Measurements from ENCODE around the gene IFITM10.

Gene IFITM10

DNA sequence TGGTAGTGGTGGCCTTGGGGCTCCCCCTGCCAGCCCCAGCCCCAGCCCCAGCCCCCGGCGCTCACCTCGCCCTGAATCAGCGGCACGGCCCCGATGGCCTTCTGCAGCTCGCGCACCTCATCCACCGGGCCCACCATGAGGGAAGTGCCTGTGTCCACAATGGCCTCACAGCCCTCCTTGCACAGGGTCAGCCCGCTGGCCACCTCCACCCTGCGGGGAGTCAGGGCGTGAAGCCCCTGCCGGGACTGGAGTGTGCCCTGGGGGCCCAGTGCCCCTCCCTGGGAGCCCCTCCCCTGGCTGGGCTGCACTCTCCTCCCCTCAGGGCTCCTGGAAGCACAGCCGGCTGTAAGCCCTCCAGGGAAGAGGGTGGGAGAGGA is 3.5 kb upstream of the IFITM10 start:
- Mint-ChIP-seq H3K4me1 (peaks cover 36% of the 10 kb centered on the region), H3K27ac (no peak overlapping the region), H3K9me3 (no peaks in the 10 kb centered on the region), H3K27me3 (ENCODE audit: low read depth, poor library complexity) (peaks cover 18% of the 10 kb centered on the region), H3K4me3 (no peak overlapping the region), H3K36me3 (ENCODE audit: low read depth) (no peaks in the 10 kb centered on the region)
- TF ChIP-seq, protein P1, sequence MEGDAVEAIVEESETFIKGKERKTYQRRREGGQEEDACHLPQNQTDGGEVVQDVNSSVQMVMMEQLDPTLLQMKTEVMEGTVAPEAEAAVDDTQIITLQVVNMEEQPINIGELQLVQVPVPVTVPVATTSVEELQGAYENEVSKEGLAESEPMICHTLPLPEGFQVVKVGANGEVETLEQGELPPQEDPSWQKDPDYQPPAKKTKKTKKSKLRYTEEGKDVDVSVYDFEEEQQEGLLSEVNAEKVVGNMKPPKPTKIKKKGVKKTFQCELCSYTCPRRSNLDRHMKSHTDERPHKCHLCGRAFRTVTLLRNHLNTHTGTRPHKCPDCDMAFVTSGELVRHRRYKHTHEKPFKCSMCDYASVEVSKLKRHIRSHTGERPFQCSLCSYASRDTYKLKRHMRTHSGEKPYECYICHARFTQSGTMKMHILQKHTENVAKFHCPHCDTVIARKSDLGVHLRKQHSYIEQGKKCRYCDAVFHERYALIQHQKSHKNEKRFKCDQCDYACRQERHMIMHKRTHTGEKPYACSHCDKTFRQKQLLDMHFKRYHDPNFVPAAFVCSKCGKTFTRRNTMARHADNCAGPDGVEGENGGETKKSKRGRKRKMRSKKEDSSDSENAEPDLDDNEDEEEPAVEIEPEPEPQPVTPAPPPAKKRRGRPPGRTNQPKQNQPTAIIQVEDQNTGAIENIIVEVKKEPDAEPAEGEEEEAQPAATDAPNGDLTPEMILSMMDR (IDR thresholded peaks at IDR 0.05) = no peak
- no peak for DNase-seq

DNA sequence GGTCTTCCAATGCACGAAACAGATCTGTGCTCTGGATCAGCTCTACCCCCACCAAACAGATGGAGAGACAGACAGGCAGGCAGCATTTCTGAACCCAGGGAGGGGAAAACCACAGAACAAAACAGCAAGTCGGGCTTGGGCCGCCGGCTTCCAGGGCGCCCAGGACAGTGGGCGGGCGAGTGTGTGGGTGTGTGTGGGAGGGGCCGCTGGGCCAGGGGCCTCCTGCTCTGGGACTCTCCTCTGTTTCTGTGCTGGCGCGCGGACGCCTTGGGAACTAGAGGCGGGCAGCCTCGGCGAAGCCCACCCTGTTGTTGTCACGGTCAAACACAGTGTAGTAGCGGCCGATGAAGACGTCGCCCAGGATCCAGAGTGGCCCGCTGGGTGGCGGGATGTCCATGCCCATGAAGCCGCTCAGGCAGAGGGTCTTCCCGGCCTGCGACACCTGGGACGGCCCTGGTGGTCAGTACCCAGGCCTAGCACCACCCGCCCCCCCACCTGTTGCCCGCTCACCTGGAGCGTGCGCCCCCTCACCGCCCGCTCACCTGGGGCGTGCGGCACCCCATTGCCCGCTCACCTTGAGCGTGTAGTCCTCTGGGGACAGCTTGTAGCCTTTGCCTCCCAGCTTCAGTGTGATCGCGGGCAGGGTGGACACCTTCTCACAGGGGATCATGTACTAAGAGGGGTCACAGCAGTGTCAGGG is 3.0 kb upstream of the IFITM10 start:
- Mint-ChIP-seq H3K36me3 (ENCODE audit: low read depth) (no peaks in the 10 kb centered on the region), H3K27me3 (ENCODE audit: low read depth, poor library complexity) (peaks cover 23% of the 10 kb centered on the region), H3K4me3 (no peak overlapping the region), H3K9me3 (no peaks in the 10 kb centered on the region), H3K27ac (no peak overlapping the region), H3K4me1 (peaks cover 36% of the 10 kb centered on the region)
- TF ChIP-seq, protein P1 (IDR thresholded peaks at IDR 0.05) = no peak
- DNase-seq = no peak

DNA sequence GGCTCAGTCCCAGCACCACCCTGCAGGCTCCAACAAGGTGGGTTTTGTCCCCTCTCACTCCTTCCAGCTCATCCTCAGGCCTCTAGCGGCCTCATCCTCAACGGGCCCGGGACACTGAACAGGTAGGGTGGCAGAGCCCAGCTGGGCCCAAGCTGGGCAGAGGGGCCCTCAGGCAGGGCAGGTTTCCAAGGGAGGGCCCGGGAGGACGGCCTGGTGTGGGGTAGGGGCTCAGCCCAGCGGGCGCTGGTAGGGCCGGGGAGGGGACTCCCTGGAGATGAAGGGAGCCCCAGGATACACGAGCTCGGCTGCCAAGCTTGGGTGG is 2.5 kb upstream of the IFITM10 start:
- no peak overlapping the region for H3K27ac Mint-ChIP-seq
- no peak for DNase-seq

DNA sequence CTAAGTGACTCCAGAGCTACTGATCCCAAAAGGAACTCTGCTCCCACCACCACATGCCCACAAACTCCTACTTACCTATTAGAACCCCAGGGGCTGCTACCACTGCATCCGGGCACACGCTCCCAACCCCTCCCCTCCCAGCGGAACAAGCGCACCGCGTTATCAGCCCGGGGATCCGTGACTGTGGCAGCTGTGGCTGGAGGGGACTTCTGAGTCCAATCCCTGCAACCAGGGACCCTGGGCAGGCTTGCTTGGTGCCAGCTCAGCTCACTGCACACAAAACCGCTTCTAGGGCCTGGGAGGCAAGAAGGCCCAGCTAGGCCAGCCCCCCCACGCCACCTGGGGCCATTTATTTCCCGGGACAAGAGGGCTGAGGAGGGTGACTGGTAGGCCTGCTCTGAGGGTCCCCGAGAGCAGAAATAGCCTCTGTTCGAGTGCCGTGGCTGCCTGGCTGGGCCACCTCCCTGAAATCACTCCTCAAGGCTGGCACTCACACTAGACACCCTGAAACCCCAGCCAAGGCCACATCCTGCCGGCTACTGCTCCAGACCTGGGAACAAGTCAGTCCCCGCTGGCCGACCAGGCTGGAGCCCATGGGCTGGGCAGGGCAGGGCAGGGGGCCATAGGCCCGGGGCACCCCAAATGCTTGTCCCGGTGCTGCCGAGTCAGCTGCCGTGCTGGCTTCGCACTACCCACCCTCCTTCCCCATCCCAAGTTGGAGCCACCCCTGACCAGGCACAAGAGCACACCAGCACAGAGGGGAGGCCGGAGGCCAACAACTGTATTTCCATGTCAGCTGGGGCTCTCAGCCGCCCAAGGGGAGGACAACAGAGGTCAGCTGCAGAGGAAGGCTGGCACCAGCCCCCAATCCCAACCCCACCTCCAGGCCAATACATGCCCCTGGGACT is 1.9 kb upstream of the IFITM10 start:
- Mint-ChIP-seq H3K27me3 (ENCODE audit: low read depth, poor library complexity) (peaks cover 35% of the 10 kb centered on the region), H3K36me3 (ENCODE audit: low read depth) (no peaks in the 10 kb centered on the region), H3K9me3 (no peaks in the 10 kb centered on the region), H3K4me3 (no peak overlapping the region), H3K4me1 (peaks cover 29% of the 10 kb centered on the region), H3K27ac (no peak overlapping the region)
- TF ChIP-seq, protein P1 (IDR thresholded peaks at IDR 0.05) = no peak
- DNase-seq = no peak

More for the DNA sequence above, 2.5 kb upstream of the IFITM10 start:
- TF ChIP-seq, protein P1 (IDR thresholded peaks at IDR 0.05) = no peak
- Mint-ChIP-seq H3K36me3 (ENCODE audit: low read depth) (no peaks in the 10 kb centered on the region), H3K4me3 (no peak overlapping the region), H3K4me1 (peaks cover 35% of the 10 kb centered on the region), H3K9me3 (no peaks in the 10 kb centered on the region), H3K27me3 (ENCODE audit: low read depth, poor library complexity) (peaks cover 29% of the 10 kb centered on the region)

DNA sequence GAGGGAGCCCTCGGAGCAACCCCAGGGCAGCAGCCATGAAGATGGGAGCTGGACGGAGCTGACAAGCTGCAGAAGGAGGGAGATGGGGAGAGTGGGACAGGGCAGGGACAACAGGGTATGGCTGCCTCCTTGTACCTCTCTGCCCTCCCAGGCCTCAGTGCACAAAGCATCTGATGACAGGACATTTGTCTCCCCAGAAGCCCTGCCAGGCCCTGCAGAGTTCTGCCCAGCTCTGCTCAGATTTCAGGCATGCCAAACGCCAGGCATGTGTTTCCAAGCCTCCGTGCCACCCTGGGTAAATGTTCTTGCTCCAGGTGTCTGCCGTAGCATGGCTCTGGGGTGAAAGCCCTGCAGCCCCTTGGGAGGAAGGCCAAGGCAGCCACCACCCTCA is 1.1 kb upstream of the IFITM10 start:
- Mint-ChIP-seq H3K4me1 (peaks cover 26% of the 10 kb centered on the region), H3K27ac (no peak overlapping the region), H3K4me3 (no peak overlapping the region), H3K27me3 (ENCODE audit: low read depth, poor library complexity) (peaks cover 42% of the 10 kb centered on the region), H3K36me3 (ENCODE audit: low read depth) (no peaks in the 10 kb centered on the region), H3K9me3 (no peaks in the 10 kb centered on the region)
- DNase-seq = no peak
- TF ChIP-seq, protein P1 (IDR thresholded peaks at IDR 0.05) = no peak

Measured in nephron progenitor cell (in vitro differentiated cells).